Mucosa of descending colon (tissue), 3 donors: ENCODE measurements around the gene TECPR2. TPM values are rescaled to one million over a fixed set of nuclear protein-coding genes. Genes with fewer than 3 reads are reported as not detected.

Experiments used
- ATAC-seq: fragments of 200-7000 bp; cut with Tn5 transposase; one replicate; pipeline ENCODE4 v1.9.1; 2020; ENCODE audit warnings: mild to moderate bottlenecking, moderate library complexity
- DNase-seq, 3 donors: peaks; one replicate each; pipeline ENCODE4 v3.0.0-alpha.2; 2020
- H3K36me3 ChIP-seq: fragments of 200-600 bp; one replicate; pipeline ENCODE4 v1.8.0; 2021; ENCODE audit warnings: low read depth, mild to moderate bottlenecking
- H3K4me1 ChIP-seq: fragments of 200-600 bp; one replicate; pipeline ENCODE4 v1.8.0; 2021; ENCODE audit warnings: low read depth, mild to moderate bottlenecking
- H3K4me3 ChIP-seq: fragments of 200-600 bp; one replicate; pipeline ENCODE4 v1.8.0; 2021; ENCODE audit warnings: mild to moderate bottlenecking
- H3K9me3 ChIP-seq: fragments of 200-600 bp; one replicate; pipeline ENCODE4 v1.8.0; 2021; ENCODE audit warnings: mild to moderate bottlenecking
- CTCF ChIP-seq: fragments of 200-600 bp; IDR thresholded peaks from one replicate; pipeline ENCODE4 v1.8.0; 2022; ENCODE audit warnings: antibody characterized with exemption, mild to moderate bottlenecking
- intact Hi-C, 2 donors: fragments of 100-400 bp; cut with DNase I in 1 of 2; cut with micrococcal nuclease in 1 of 2; formaldehyde crosslinking; loops; one replicate each; pipeline versions ENCODE4 v1.11.0 to v1.11.1; 2022; cut with DNase I, micrococcal nuclease
- long read RNA-seq, 2 donors: library from polyadenylated mRNA; unstranded; transcript quantifications; one replicate each; pipeline ENCODE4 v2.0.0, GENCODE V29; 2019 to 2021
- total RNA-seq, 3 donors: library from RNA; stranded (reverse); fragmentation: NEBNext Ultra II Directional in 2 of 3; extraction: Animal tissue kit (Norgen Biotek cat#: 25700) in 2 of 3; gene quantifications; one replicate each; pipeline versions ENCODE4 v1.2.1 to v1.2.4, GENCODE V29; 2021 to 2023
- donor health status: DM: no; HTN: no; CAD: no; lungs with moderate emphysema.
- donor health status: DM: no; HTN: no; CAD: no.
- donor health status: DM: no; HTN: yes; CAD: no.

Gene TECPR2, protein sequence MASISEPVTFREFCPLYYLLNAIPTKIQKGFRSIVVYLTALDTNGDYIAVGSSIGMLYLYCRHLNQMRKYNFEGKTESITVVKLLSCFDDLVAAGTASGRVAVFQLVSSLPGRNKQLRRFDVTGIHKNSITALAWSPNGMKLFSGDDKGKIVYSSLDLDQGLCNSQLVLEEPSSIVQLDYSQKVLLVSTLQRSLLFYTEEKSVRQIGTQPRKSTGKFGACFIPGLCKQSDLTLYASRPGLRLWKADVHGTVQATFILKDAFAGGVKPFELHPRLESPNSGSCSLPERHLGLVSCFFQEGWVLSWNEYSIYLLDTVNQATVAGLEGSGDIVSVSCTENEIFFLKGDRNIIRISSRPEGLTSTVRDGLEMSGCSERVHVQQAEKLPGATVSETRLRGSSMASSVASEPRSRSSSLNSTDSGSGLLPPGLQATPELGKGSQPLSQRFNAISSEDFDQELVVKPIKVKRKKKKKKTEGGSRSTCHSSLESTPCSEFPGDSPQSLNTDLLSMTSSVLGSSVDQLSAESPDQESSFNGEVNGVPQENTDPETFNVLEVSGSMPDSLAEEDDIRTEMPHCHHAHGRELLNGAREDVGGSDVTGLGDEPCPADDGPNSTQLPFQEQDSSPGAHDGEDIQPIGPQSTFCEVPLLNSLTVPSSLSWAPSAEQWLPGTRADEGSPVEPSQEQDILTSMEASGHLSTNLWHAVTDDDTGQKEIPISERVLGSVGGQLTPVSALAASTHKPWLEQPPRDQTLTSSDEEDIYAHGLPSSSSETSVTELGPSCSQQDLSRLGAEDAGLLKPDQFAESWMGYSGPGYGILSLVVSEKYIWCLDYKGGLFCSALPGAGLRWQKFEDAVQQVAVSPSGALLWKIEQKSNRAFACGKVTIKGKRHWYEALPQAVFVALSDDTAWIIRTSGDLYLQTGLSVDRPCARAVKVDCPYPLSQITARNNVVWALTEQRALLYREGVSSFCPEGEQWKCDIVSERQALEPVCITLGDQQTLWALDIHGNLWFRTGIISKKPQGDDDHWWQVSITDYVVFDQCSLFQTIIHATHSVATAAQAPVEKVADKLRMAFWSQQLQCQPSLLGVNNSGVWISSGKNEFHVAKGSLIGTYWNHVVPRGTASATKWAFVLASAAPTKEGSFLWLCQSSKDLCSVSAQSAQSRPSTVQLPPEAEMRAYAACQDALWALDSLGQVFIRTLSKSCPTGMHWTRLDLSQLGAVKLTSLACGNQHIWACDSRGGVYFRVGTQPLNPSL (N-terminal part only)
- total RNA-seq, result 10 to 100 TPM; 11.2 to 33.5 (median 21.2) TPM
- long read RNA-seq, donor 1, partial matches to known transcripts, result 17 of 20 reads
- long read RNA-seq, donor 1, other reads (novel, unspliced or antisense), result 3 of 20 reads
- long read RNA-seq, donor 2, partial matches to known transcripts, result 1 of 3 reads
- long read RNA-seq, donor 2, other reads (novel, unspliced or antisense), result 2 of 3 reads

DNA sequence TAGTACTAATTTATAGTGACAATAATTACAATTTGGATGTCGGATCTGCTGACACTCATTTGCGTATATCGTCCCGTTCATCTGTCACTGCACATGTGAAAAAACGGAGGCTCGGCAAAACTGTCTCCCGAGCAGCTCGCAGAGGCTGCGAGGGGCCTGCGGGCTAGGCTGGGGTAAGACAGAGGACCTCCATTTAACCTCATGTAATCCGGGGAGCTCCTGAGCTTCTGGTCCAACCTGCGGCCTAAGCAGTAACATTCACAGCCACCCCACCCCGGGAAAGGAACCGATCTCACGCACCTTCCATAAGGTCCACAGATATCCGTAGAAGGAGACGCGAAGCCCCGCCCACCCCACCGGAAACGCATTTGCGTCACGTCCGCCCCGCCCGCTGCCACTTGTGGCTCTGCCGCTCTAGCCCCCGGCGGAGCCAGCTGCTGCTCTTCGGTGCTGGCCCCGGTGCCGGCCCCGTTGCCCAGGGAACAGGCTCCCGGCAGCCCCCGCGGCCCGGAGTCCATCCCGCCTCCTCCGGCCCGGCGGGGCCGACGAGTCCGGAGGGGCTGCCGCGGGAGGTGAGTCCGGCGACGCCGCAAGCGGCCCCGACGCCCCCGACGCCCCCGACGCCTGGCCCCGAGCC, at the start of gene TECPR2, which contains the start of gene CINP:
TSS of gene TECPR2 (plus strand) at position 397 of the 637 bp plus-strand sequence. CDS start 13,781 bp downstream, outside the sequence.
TSS of gene CINP (minus strand) at position 346 of the 637 bp plus-strand sequence. CDS start at position 307, 39 bp downstream.
- no peaks in the 10 kb centered on the region for H3K9me3 ChIP-seq
- H3K4me1 ChIP-seq, result peaks cover 18% of the 10 kb centered on the region
- H3K4me3 ChIP-seq, result peak within 1 kb of the TSS; percentile 75
- TF ChIP-seq CTCF, result no peak
- ATAC-seq, result peak; percentile 99
- intact Hi-C loops, result no loop called here
- DNase-seq, result peak; percentile 99 to 100 (median 99)
- H3K36me3 ChIP-seq, result no peaks in the 10 kb centered on the region

DNA sequence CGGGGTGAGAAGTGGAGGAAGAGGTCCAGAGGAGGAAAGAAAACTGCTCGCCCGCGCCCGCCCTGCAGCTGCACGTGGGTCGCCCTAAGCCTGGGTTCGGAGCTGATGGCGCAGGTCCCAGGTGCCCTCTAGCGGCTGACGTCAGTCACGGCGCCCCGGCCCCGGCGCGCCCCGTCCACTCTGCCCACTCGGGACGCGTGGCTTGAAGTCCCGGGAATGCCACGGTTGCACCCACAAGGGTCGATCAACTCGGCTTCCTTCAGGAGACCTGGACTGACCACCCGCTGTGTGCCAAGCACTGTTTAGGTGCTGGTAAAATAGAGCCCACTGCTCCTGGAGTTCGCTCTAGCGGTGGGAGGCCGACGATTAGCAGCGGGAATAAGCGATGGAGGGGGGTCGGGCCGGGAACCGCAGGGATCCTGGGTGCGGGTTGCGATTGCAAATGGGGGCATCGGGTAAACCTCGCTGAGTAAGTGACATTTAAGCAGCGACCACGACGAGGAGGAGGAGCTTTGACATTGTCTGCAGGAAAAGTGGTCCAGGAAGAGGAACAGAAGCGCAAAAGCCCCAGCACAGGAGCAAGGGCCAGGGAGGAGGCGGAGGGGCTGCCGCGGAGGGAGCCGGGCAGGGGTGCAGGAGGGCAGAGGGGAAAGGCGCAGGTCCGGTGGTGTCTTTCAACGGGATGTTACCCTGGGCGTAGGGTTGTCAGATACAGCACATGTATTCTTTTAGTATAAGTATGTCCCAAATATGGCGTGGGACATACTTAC, 48.3 kb upstream of the TECPR2 start:
- DNase-seq, result peak; percentile 88 to 90 (median 89)
- H3K9me3 ChIP-seq, result no peaks in the 10 kb centered on the region
- peaks cover 17% of the 10 kb centered on the region for H3K4me1 ChIP-seq
- ATAC-seq, result peak; percentile 80
- H3K4me3 ChIP-seq, result no peak overlapping the region
- H3K36me3 ChIP-seq, result no peaks in the 10 kb centered on the region
- peak; percentile 96 for TF ChIP-seq CTCF
- intact Hi-C loops, result loop anchor here (5.0 to 10.0 kb wide), 2 partner anchors 77 to 80 kb away; no protein-coding TSS in a partner anchor

GRCh38 chr14:102315121-102315520, 47.6 kb upstream of the TECPR2 start:
- intact Hi-C loops, result loop anchor here (5.0 to 10.0 kb wide), 2 partner anchors 78 to 80 kb away; no protein-coding TSS in a partner anchor

More at GRCh38 chr14:102315121-102315520, 47.6 kb upstream of the TECPR2 start:
- no peak for ATAC-seq
- no peak for TF ChIP-seq CTCF
- DNase-seq, result no peak
- H3K4me3 ChIP-seq, result no peak overlapping the region
- no peaks in the 10 kb centered on the region for H3K9me3 ChIP-seq
- H3K36me3 ChIP-seq, result no peaks in the 10 kb centered on the region
- H3K4me1 ChIP-seq, result peaks cover 17% of the 10 kb centered on the region
